CD14-positive monocyte (primary cell): ENCODE results near the gene SCN3A. TPM values are rescaled to one million over a fixed set of nuclear protein-coding genes. Genes with fewer than 3 reads are reported as not detected.

ENCODE experiments used
- DNase-seq, 3 donors: peaks; one replicate each; pipeline ENCODE4 v3.0.0-alpha.2; 2011 to 2022
- H2AFZ ChIP-seq: 2 replicates; pipeline ENCODE4 v1.6.0; 2012; ENCODE audit warnings: mild to moderate bottlenecking, low read depth, low read length, inconsistent platforms; ENCODE audit not compliant: insufficient read depth, poor library complexity, severe bottlenecking
- H3K27ac ChIP-seq, 2 donors: 1 replicate in 1 of 2; 2 replicates in 1 of 2; pipeline ENCODE4 v1.5.1; 2012 to 2013; ENCODE audit warnings: low read length in 2 of 2, control low read depth in 1 of 2, inconsistent platforms in 1 of 2, low read depth in 1 of 2, mild to moderate bottlenecking in 1 of 2
- H3K27me3 ChIP-seq, 2 donors: one replicate each; pipeline versions ENCODE4 v1.6.0 to v1.6.1; 2011 to 2013; ENCODE audit warnings: low read length in 2 of 2; ENCODE audit not compliant: control insufficient read depth in 2 of 2, insufficient read depth in 2 of 2
- H3K36me3 ChIP-seq, 2 donors: replicated peaks in 1 of 2; 1 replicate in 1 of 2; 2 replicates in 1 of 2; pipeline versions ENCODE4 v1.5.1 to v1.6.1; 2012 to 2013; ENCODE audit warnings: low read length in 2 of 2, control low read depth in 1 of 2, inconsistent platforms in 1 of 2, mild to moderate bottlenecking in 1 of 2; ENCODE audit not compliant: insufficient read depth in 2 of 2, control insufficient read depth in 1 of 2
- H3K4me1 ChIP-seq, 2 donors: 1 replicate in 1 of 2; 2 replicates in 1 of 2; pipeline versions ENCODE4 v1.5.1 to v1.6.1; 2012 to 2013; ENCODE audit warnings: low read length in 2 of 2, control low read depth in 1 of 2, inconsistent platforms in 1 of 2, mild to moderate bottlenecking in 1 of 2, moderate library complexity in 1 of 2; ENCODE audit not compliant: insufficient read depth in 2 of 2, control insufficient read depth in 1 of 2
- H3K4me2 ChIP-seq: replicated peaks from 2 replicates; pipeline ENCODE3; 2012; ENCODE audit warnings: low read length, moderate library complexity, mild to moderate bottlenecking; ENCODE audit not compliant: poor library complexity, severe bottlenecking; ENCODE audit errors: extremely low read depth
- H3K4me3 ChIP-seq, 3 experiments: fragments of 200-600 bp in 1 of 3; sonication (generic) in 1 of 3; replicated peaks in 1 of 3; 1 replicate in 2 of 3; 2 replicates in 1 of 3; pipeline ENCODE4 v1.5.1; 2011 to 2013; ENCODE audit warnings: low read length in 3 of 3, mild to moderate bottlenecking in 3 of 3, control low read depth in 2 of 3, low read depth in 2 of 3, inconsistent platforms in 1 of 3, moderate library complexity in 1 of 3
- H3K79me2 ChIP-seq: 2 replicates; pipeline ENCODE4 v1.6.0; 2012; ENCODE audit warnings: mild to moderate bottlenecking, control low read depth, inconsistent platforms, low read length, moderate library complexity; ENCODE audit not compliant: insufficient read depth
- H3K9ac ChIP-seq: 2 replicates; pipeline ENCODE4 v1.6.0; 2017; ENCODE audit warnings: low read length, mild to moderate bottlenecking; ENCODE audit not compliant: insufficient read depth, poor library complexity, severe bottlenecking
- H3K9me3 ChIP-seq, 2 donors: replicated peaks in 1 of 2; 1 replicate in 1 of 2; 2 replicates in 1 of 2; pipeline versions ENCODE4 v1.5.1 to v1.6.1; 2012 to 2013; ENCODE audit warnings: low read length in 2 of 2, control low read depth in 1 of 2; ENCODE audit not compliant: control insufficient read depth in 1 of 2, insufficient read depth in 1 of 2
- H4K20me1 ChIP-seq: 2 replicates; pipeline ENCODE4 v1.6.0; 2012; ENCODE audit warnings: mild to moderate bottlenecking, low read length, control low read depth, moderate library complexity; ENCODE audit not compliant: insufficient read depth
- H3K27ac Mint-ChIP-seq, 7 donors: one replicate each; pipeline ENCODE4 v1.8.0; 2020; ENCODE audit warnings: mild to moderate bottlenecking in 7 of 7, mixed read lengths in 7 of 7, moderate library complexity in 6 of 7, inconsistent platforms in 2 of 7
- H3K27me3 Mint-ChIP-seq, 3 donors: one replicate each; pipeline ENCODE4 v1.8.0; 2021 to 2022; ENCODE audit warnings: low read depth in 3 of 3, mild to moderate bottlenecking in 3 of 3, mixed read lengths in 3 of 3, moderate library complexity in 3 of 3, inconsistent platforms in 1 of 3
- H3K36me3 Mint-ChIP-seq, 2 donors: one replicate each; pipeline ENCODE4 v1.8.0; 2020; ENCODE audit warnings: mixed read lengths in 2 of 2, inconsistent platforms in 1 of 2, mild to moderate bottlenecking in 1 of 2
- H3K4me1 Mint-ChIP-seq: one replicate; pipeline ENCODE4 v1.8.0; 2020; ENCODE audit warnings: mild to moderate bottlenecking, mixed read lengths
- H3K4me3 Mint-ChIP-seq, 2 donors: one replicate each; pipeline ENCODE4 v1.8.0; 2020; ENCODE audit warnings: mild to moderate bottlenecking in 2 of 2, mixed read lengths in 2 of 2, moderate library complexity in 1 of 2
- H3K9me3 Mint-ChIP-seq, 7 donors: one replicate each; pipeline ENCODE4 v1.8.0; 2020 to 2022; ENCODE audit warnings: mixed read lengths in 7 of 7, mild to moderate bottlenecking in 6 of 7, moderate library complexity in 6 of 7, inconsistent platforms in 2 of 7
- CTCF ChIP-seq: fragments of 200-600 bp; IDR thresholded peaks from one replicate; pipeline ENCODE4 v1.8.0; 2022; ENCODE audit warnings: antibody characterized with exemption, mild to moderate bottlenecking
- WGBS: methylation state at CpG from one replicate; pipeline ENCODE4 v1.1.5; 2013; ENCODE audit warnings: missing lambda C conversion rate; ENCODE audit not compliant: insufficient coverage; 5-methylcytosine and 5-hydroxymethylcytosine counted together
- intact Hi-C, 2 donors: fragments of 100-400 bp; cut with micrococcal nuclease; formaldehyde crosslinking; loops; one replicate each; pipeline versions ENCODE4 v1.15.0 to v1.15.1; 2023
- polyA plus RNA-seq, 3 donors: library from polyadenylated mRNA; depleted of rRNA in 1 of 3; unstranded in 2 of 3; stranded (reverse) in 1 of 3; fragments of 300-500 nt in 2 of 3; fragments of >200 nt in 1 of 3; fragmentation: Illumina TruSeq in 2 of 3; gene quantifications; 1 replicate in 2 of 3; 2 replicates in 1 of 3; pipeline ENCODE4 v1.2.3, GENCODE V29; 2012 to 2021

SCN3A gene
- polyA plus RNA-seq, 3 donors = 0.03 TPM; not detected in 2

GRCh38 chr2:165193178-165193777, 10.6 kb downstream of the SCN3A start:
- no peaks in the 10 kb centered on the region for H3K4me1 ChIP-seq
- Mint-ChIP-seq H3K4me3 (no peak overlapping the region), H3K27ac (no peak overlapping the region), H3K36me3 (no peaks in the 10 kb centered on the region), H3K9me3 (no peaks in the 10 kb centered on the region), H3K4me1 (no peaks in the 10 kb centered on the region), H3K27me3 (peaks cover 0 to 2% (median 0%) of the 10 kb centered on the region in 3 donors)
- no peak for DNase-seq
- H3K36me3 ChIP-seq = no peaks in the 10 kb centered on the region
- no peaks in the 10 kb centered on the region for H3K9me3 ChIP-seq
- H3K79me2 ChIP-seq = no peaks in the 10 kb centered on the region
- no peak overlapping the region for H3K4me3 ChIP-seq
- H4K20me1 ChIP-seq = no peaks in the 10 kb centered on the region
- H2AFZ ChIP-seq = no peak overlapping the region
- intact Hi-C loops = no loop called here
- WGBS = 90% methylated on average over 2 of the region's 4 CpGs
- no peaks in the 10 kb centered on the region for H3K27me3 ChIP-seq
- no peak overlapping the region for H3K4me2 ChIP-seq
- TF ChIP-seq CTCF = no peak
- no peak overlapping the region for H3K9ac ChIP-seq
- no peak overlapping the region for H3K27ac ChIP-seq

- no peak for TF ChIP-seq CTCF
- Histone ChIP-seq H2AFZ (no peak overlapping the region), H3K4me2 (no peak overlapping the region), H3K27ac (no peak overlapping the region), H3K36me3 (no peaks in the 10 kb centered on the region), H3K27me3 (no peaks in the 10 kb centered on the region), H3K4me1 (no peaks in the 10 kb centered on the region), H3K9me3 (no peaks in the 10 kb centered on the region), H4K20me1 (no peaks in the 10 kb centered on the region), H3K4me3 (no peak overlapping the region), H3K9ac (no peak overlapping the region), H3K79me2 (no peaks in the 10 kb centered on the region)
- Mint-ChIP-seq H3K4me1 (no peaks in the 10 kb centered on the region), H3K36me3 (no peaks in the 10 kb centered on the region), H3K27me3 (peaks cover 0 to 2% (median 0%) of the 10 kb centered on the region in 3 donors), H3K9me3 (no peaks in the 10 kb centered on the region), H3K4me3 (no peak overlapping the region), H3K27ac (no peak overlapping the region)
- no CpG with 5 or more reads among the region's 2 CpGs for WGBS
- intact Hi-C loops = no loop called here
- no peak for DNase-seq
These were observed 11.1 kb downstream of the SCN3A start for GRCh38 chr2:165192729-165193128.
